Upper lobe of left lung (tissue), 4 donors: Measurements from ENCODE around the gene PLPP7.
"Not testable (repeated sequence)": the region's sequence is repeated elsewhere in the genome, so short reads cannot be mapped to it uniquely, and the experiment has no call there.

Experiments
- CTCF ChIP-seq, 6 experiments: fragments of 450-650 bp in 4 of 6; fragments of 200-600 bp in 2 of 6; sonication (generic) in 2 of 6; IDR thresholded peaks; one replicate each; pipeline ENCODE4 v1.5.1; 2016 to 2019; ENCODE audit warnings: antibody characterized with exemption in 6 of 6
- EP300 ChIP-seq, 4 donors: sonication (generic); formaldehyde crosslinking; IDR thresholded peaks; one replicate each; pipeline ENCODE4 v1.5.1; 2017; ENCODE audit warnings: antibody characterized with exemption in 4 of 4, control low read depth in 2 of 4
- POLR2A ChIP-seq, 4 donors: fragments of 450-650 bp; IDR thresholded peaks; one replicate each; pipeline ENCODE4 v1.5.1; 2016 to 2017; ENCODE audit warnings: antibody characterized with exemption in 4 of 4, mild to moderate bottlenecking in 2 of 4
- POLR2AphosphoS5 ChIP-seq, 2 donors: sonication (generic); formaldehyde crosslinking; IDR thresholded peaks; one replicate each; pipeline ENCODE4 v1.5.1; 2017; ENCODE audit warnings: antibody characterized with exemption in 2 of 2

- not testable (repeated sequence) for TF ChIP-seq POLR2AphosphoS5, POLR2A, CTCF, EP300 (IDR thresholded peaks at IDR 0.05)
These were observed 18.6 kb upstream of the PLPP7 start for GRCh38 chr9:131271016-131271273.
